ENCODE data around the gene RELL2. TPM values are rescaled to one million over a fixed set of nuclear protein-coding genes. Genes with fewer than 3 reads are reported as not detected.

Gene RELL2
- total and polyA plus RNA-seq, 2 experiments from 2014 or later: 1.8 to 2.3 TPM

GRCh38 chr5:141617128-141617527, 19.7 kb upstream of the RELL2 start:
- H3K4me1 ChIP-seq (ENCODE audit: low read depth): peaks cover 22% of the 10 kb centered on the region
- H3K27ac ChIP-seq: peak overlapping the region; percentile 85
- no peaks in the 10 kb centered on the region for H3K36me3 ChIP-seq
- peak in 1 of 2 donors; percentile 6 for DNase-seq (ENCODE audit: low read depth in 1 of 2, low spot score in 1 of 2)
- TF ChIP-seq CTCF (IDR thresholded peaks at IDR 0.05; ENCODE audit: low read depth, low read length): no peak
- no peak overlapping the region for H3K4me3 ChIP-seq
- H3K9me3 ChIP-seq (ENCODE audit: low read depth): no peaks in the 10 kb centered on the region
- H3K27me3 ChIP-seq: no peaks in the 10 kb centered on the region

GRCh38 chr5:141617682-141618029, 19.1 kb upstream of the RELL2 start:
- Histone ChIP-seq H3K27ac (peak overlapping the region; percentile 85), H3K27me3 (no peaks in the 10 kb centered on the region), H3K4me1 (ENCODE audit: low read depth) (peaks cover 22% of the 10 kb centered on the region), H3K4me3 (peak overlapping the region; percentile 75), H3K9me3 (ENCODE audit: low read depth) (no peaks in the 10 kb centered on the region), H3K36me3 (peaks cover 1% of the 10 kb centered on the region)
- no peak for TF ChIP-seq CTCF (IDR thresholded peaks at IDR 0.05; ENCODE audit: low read depth, low read length)
- DNase-seq (ENCODE audit: low read depth in 1 of 2, low spot score in 1 of 2): peak in 1 of 2 donors; percentile 14

- peaks cover 7% of the 10 kb centered on the region for H3K36me3 ChIP-seq
- DNase-seq (ENCODE audit: low read depth in 1 of 2, low spot score in 1 of 2): peak; percentile 47 to 63
- TF ChIP-seq CTCF (IDR thresholded peaks at IDR 0.05; ENCODE audit: low read depth, low read length): no peak
- H3K9me3 ChIP-seq (ENCODE audit: low read depth): no peaks in the 10 kb centered on the region
- peaks cover 20% of the 10 kb centered on the region for H3K4me1 ChIP-seq (ENCODE audit: low read depth)
- H3K4me3 ChIP-seq: peak overlapping the region; percentile 75
- peak overlapping the region; percentile 85 for H3K27ac ChIP-seq
- no peaks in the 10 kb centered on the region for H3K27me3 ChIP-seq
Measured at GRCh38 chr5:141618030-141618803, 18.6 kb upstream of the RELL2 start.

- Histone ChIP-seq H3K27ac (peak within 1 kb of the TSS; percentile 85), H3K4me3 (peak within 1 kb of the TSS; percentile 75), H3K9me3 (ENCODE audit: low read depth) (no peaks in the 10 kb centered on the region), H3K4me1 (ENCODE audit: low read depth) (peaks cover 12% of the 10 kb centered on the region), H3K27me3 (no peaks in the 10 kb centered on the region), H3K36me3 (peaks cover 11% of the 10 kb centered on the region)
- TF ChIP-seq CTCF (IDR thresholded peaks at IDR 0.05; ENCODE audit: low read depth, low read length): peak; percentile 98
- DNase-seq (ENCODE audit: low read depth in 1 of 2, low spot score in 1 of 2): peak; percentile 99
Measured at GRCh38 chr5:141618804-141619554, 17.8 kb upstream of the RELL2 start, which contains the start of gene DIAPH1. Gene DIAPH1, minus strand, starts transcription at chr5:141619000. Its CDS starts 86 bp downstream, at chr5:141618914.

GRCh38 chr5:141623186-141623585, 13.6 kb upstream of the RELL2 start:
- no peak for TF ChIP-seq CTCF (IDR thresholded peaks at IDR 0.05; ENCODE audit: low read depth, low read length)
- Histone ChIP-seq H3K27me3 (no peaks in the 10 kb centered on the region), H3K9me3 (ENCODE audit: low read depth) (no peaks in the 10 kb centered on the region), H3K36me3 (peaks cover 38% of the 10 kb centered on the region), H3K27ac (no peak overlapping the region), H3K4me3 (no peak overlapping the region), H3K4me1 (ENCODE audit: low read depth) (no peaks in the 10 kb centered on the region)
- no peak for DNase-seq (ENCODE audit: low read depth in 1 of 2, low spot score in 1 of 2)

Data from cardiac muscle cell (in vitro differentiated cells and primary cell).